ENCODE measurements around the gene KCTD13.
"Not testable (repeated sequence)": the region's sequence is repeated elsewhere in the genome, so short reads cannot be mapped to it uniquely, and the experiment has no call there.

KCTD13 gene

GRCh38 chr16:29943846-29944799 lies 18.1 kb upstream of the KCTD13 start:
- no peak for DNase-seq

DNA sequence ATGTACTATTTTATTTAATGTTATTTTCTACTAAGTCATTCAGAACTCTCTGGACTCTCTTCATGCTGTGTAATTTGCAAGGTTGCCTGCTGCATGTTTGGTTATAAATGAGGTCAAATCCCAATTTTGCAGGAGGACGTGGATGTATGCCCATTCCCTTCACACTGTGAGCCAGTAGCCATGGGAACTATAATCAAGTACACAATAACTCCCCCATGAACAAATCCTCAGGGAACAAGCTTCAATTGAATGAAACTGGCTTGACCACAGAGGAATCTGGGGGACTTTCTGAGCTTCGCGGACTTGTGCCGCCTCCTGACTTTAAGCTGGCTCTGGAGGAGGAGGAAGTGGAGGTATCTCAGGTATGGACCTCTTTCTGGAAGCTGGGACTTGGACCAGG lies 14.6 kb upstream of the KCTD13 start:
- no peak for DNase-seq

GRCh38 chr16:29931750-29932149 lies 5.7 kb upstream of the KCTD13 start:
- DNase-seq: not testable (repeated sequence)

- DNase-seq: no peak
These were observed 1.3 kb upstream of the KCTD13 start for GRCh38 chr16:29927070-29927905.

DNA sequence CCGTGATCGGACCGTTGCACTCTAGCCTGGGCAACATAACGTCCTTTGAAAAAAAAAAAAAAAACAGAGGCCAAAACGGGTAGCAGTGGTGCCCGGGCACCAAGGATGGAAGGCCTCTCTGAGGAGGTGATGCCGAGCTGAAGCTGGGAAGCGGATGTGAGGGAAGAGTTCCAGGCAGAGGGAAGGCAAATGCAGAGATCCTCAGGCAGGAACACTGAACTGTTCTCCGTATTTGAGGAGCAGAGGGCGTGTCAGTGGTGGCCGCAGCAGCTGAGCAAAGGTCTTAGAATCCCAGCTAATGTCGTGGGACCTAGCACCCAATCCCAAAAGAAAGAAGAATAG lies 656 bp upstream of the KCTD13 start:
- no peak for DNase-seq

GRCh38 chr16:29925105-29925756 lies 795 bp downstream of the KCTD13 start:
- DNase-seq: no peak

DNA sequence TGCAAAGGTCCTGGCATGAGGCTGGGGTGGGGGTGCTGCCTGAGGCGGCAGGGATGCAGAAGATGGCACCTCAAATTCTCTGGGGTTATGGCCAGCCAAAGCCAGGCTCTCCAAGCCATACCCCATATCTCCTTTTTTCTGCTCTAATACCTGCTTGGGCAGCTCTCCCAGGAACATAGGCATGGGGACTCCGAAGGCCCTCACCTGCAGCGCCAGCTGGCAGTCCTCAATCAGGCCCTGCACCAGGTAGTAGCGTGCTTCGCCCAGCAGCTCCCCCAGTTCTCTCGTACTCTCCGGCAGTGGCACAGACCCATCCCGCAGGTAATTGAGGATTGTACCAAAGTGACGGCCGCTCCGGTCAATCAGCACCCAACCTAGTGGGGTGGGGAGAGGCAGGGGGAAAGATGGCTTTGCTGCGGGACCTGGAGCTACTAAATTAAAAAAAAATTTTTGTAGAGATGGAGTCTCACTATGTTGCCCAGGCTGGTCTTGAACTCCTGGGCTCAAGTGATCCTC lies 3.0 kb downstream of the KCTD13 start:
- DNase-seq: no peak

DNA sequence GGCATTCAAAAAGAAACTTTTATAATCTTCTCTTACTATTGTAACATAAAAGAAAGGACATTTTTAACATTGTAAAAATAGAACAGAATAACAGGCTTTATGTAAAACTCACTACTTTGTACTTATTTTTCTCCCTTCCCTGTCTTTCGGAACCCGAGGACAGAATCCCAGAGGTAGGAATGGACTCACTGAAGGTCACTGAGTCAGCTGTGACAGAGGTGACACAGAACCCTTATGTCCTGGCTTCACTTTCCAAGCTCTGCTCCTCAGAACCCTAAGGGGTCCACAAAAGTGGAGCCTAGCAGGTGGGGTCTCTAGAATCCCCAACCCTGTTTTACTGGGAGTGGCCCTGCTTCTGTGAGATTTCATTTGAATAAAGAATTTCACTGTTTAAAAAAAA lies 3.7 kb downstream of the KCTD13 start:
- DNase-seq: no peak

DNA sequence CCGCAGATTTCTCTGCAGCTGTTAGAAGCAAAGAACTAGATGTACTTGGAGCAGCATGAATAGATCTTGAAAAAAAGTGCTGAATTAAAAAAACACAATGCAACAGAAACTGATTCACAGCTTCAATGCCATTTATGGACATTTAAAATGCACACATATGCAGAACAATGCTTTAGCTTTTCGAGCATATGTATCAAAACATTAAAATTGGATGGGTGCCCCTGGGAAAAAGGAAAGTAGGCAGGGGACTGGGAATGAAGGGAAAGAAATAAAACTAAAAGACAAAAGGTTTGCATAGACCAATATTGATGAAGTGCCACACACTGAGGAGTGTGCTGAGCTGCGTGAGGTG lies 5.0 kb downstream of the KCTD13 start:
- no peak for DNase-seq

DNA sequence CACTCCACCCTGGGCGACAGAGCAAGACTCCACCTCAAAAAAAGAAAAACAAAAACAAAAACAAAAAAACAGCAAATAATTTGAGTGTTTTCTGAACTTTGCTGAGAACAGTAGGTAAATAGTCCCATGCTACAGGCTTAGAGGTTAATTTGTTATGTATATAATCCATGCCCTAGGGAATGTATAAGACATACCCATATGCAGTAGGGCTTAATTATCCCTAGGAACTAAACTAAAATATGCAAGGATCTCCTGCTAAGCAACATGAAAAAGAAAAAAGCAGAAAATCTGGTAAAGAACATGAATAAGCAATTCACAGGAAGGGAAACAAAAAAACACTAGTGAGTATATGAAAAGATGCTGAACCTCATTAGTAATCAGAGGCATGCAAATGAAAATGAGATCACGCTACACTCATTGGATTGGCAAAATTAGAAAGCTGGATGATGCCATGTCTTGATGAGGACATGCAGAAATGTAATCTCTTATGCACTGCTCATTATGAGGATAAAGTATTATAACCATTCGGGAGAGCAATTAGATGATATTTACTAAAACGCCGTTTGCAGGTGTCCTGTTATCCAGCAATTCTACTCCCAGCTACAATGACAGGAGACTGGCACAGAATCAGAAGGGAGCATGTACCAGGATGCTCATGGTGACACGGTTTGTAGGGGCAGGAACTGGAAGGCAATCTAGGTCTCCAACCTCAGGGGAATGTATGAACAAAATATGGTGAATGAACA lies 5.6 kb downstream of the KCTD13 start:
- no peak for DNase-seq

DNA sequence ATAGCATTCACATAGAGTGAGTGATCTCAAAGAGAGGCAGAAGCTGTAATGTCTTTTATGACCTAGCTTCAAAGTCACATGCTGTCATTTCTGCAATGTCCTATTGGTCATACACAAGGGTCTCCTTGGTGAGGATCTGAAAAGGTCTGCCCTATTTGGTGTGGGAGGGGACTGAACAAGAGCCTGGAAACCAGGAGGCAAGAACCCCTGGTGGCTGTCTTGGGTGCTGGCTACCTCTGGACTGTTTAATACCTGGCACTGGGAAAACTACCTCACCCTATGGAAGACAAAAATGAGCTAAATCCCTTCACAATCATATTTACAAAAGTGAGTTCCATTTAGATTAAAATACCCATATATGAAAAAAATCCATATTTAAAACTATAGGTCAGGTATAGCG lies 9.0 kb downstream of the KCTD13 start:
- no peak for DNase-seq

- no peak for DNase-seq
These were observed 10.3 kb downstream of the KCTD13 start for GRCh38 chr16:29915590-29916247.

DNA sequence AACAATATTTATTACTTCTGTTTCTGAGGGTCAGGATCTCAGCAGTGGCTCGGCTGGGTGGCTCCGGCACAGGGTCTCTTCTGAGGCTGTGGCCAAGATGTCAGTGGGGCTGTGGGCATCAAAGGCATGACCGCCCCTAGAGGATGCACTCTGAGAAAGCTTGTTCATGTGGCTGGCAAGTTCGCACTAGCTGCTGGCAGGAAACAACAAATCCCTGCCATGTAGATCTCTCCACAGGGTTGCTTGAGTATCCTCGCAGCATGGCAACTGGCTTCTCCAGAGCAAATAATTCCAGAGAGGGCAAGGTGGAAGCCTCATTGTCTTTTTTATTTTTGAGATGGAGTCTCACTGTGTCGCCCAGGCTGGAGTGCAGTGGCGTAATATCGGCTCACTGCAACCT lies 12.5 kb downstream of the KCTD13 start:
- no peak for DNase-seq

DNA sequence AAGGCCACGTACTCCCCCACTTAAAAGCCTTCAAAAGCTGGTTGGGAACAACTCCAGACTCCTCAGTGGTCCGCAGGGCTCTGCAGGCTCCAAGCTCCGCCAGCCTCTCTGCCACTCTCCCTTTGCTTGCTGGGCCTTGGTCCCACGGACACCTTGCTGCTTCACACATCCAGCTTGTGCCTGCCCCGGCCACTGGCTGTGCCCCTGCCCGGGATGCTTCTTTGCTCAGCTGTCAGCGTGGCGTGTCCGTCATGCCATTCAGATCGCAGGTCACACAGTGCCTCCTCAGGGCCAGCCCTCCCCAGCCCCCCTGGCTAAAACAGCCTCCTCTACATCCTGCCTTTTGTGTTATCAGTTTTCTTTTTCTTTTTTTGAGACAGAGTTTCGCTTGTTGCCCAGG lies 13.9 kb downstream of the KCTD13 start:
- no peak for DNase-seq

DNA sequence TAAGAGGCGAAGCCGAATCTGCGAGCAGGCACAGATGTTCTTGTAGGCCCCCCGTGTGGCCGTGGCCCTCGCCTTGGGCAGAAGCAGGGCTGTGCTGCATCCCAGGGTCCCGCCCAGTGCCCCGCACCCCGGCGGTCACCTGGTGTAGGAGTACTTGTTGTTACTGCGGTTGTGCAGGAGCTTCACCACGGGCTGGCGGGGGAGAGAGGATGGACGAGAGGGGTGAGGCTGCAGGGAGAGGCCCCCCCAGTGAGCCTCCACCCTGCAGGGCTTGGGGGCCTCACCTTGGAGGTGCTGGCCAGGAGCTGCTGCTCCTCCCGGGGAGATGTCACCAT lies 14.4 kb downstream of the KCTD13 start:
- DNase-seq: no peak

DNA sequence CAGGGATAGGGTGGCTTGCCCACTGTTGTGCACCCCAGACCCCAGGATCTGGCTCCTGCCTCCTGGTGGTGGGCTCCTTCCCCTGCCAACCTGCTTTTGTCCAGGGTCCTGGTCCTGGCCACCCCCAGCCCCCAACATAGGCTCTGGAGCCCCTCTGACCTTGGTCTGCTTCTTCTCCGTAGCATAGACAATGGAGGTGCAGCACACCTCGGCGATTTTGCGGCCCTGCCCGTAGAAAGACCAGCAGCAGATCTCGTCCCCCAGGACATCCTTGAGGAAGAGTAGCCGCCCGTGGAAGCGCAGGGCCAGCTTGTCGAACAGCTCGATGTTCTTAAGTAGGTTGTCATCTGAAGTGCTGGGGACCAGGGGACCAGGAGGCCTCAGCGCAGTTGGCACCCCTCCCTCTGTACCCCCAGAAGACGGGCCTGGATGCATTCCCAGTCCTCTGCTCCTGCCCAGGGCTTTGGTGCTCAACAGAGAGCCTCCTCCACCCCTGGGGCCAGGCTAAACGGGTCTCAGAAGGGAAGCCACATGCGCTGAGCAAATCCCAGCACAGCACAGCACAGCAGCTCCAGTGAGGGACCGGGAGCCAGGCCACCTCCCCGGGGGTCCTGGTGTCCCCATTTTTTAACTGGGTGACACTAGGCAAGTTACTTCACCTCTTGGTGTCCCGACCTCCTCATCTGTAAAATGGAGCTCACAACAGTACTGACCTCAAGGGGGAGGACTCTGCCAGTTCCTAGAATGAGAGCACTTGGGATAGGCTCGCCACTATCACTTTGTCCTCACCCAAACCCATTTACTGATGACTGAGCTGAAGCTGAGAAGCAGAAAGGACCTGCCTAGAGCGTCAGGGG lies 15.0 kb downstream of the KCTD13 start:
- DNase-seq: no peak

DNA sequence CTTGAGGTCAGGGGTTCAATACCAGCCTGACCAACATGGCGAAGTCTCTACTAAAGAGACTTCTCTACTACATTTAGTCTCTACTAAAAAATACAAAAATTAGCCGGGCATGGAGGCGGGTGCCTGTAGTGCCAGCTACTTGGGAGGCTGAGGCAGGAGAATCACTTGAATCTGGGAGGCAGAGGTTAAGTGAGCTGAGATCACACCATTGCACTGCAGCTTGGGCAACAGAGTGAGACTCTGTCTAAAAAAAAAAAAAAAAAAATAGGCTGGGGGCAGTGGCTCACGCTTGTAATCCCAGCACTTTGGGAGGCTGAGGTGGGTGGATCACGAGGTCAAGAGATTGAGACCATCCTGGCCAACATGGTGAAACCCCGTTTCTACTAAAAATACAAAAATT lies 16.2 kb downstream of the KCTD13 start:
- DNase-seq: not testable (repeated sequence)

DNA sequence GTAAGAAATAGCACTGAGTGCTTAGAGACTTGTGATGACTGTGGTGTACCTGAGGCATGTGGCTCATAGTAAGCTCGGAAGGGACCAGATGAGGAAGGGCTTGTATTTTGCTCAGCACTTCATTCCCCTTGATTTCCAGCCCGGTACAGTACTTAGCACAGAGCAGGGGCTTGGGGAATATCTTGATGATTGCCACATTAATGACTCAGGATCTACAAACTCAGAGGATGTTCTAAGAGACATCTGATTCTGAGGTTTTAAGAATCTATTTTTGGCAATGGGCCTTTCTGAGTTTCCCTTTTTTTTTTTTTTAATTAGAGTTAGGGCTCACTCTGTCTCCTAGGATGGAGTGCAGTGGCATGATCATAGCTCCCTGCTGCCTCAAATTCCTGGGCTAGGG lies 16.6 kb downstream of the KCTD13 start:
- no peak for DNase-seq

- no peak for DNase-seq
These were observed 17.3 kb downstream of the KCTD13 start for GRCh38 chr16:29908719-29909220.

GRCh38 chr16:29907973-29908372 lies 18.1 kb downstream of the KCTD13 start:
- no peak for DNase-seq
